GM19035 (cell line): Measurements from ENCODE around the gene VAMP1.

Source experiments
- ATAC-seq: cut with Tn5 transposase; IDR thresholded peaks from one replicate; pipeline ENCODE4 v1.9.1; 2021; ENCODE audit not compliant: unreplicated experiment

The VAMP1 gene

DNA sequence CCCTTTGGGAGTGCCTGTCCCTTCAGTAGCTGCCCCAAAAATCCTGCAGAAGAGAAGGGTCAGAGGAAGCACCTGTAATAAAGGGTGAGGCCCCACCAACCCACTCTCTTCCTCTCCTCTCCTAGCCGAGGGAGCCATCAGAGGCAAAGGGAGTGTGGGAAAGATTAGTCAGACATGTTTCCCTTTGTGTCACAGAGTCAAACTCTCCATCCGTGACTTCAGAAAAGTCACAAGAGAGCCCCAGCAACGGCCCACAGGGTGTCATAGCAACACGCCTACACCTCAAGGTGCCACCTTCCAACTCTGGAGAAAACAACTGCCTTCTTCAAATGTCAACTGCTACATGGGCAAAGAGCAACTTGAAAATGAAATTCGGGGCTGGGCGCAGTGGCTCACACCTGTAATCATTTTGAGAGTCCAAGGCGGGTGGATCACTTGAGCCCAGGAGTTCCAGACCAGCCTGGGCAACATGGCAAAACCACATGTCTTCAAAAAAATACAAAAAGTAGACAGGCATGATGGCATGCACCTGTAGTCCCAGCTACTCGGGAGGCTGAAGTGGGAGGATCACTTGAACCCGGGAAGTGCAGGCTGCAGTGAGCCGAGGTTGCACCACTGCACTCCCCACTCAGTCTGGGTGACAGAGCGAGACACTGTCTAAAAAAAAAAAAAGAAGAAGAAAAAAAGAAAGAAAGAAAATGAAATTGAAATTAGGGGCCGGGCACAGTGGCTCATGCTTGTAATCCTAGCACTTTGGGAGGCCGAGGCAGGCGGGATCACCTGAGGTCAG lies 43.4 kb downstream of the VAMP1 start:
- ATAC-seq = peak; percentile 68

- ATAC-seq = no peak
Measured at GRCh38 chr12:6425590-6426531, 44.6 kb downstream of the VAMP1 start.

GRCh38 chr12:6424866-6425265 lies 45.6 kb downstream of the VAMP1 start:
- ATAC-seq = no peak

DNA sequence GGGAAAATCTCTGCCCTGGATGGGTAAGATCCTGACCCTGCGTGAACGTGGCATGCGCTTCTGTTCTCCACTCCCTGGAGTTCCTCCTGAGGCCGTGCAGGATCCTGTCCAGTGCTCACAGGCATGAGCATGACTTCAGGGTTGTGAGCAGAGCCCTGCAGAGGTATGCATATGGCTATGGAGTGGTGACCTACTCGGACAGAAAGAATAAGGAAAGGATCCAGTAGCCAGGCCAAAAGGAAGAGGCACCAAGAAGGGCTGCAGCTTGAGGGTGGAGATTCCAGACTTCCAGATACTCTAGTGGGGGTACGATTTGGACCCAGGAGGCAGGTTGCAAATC lies 46.5 kb downstream of the VAMP1 start:
- no peak for ATAC-seq

DNA sequence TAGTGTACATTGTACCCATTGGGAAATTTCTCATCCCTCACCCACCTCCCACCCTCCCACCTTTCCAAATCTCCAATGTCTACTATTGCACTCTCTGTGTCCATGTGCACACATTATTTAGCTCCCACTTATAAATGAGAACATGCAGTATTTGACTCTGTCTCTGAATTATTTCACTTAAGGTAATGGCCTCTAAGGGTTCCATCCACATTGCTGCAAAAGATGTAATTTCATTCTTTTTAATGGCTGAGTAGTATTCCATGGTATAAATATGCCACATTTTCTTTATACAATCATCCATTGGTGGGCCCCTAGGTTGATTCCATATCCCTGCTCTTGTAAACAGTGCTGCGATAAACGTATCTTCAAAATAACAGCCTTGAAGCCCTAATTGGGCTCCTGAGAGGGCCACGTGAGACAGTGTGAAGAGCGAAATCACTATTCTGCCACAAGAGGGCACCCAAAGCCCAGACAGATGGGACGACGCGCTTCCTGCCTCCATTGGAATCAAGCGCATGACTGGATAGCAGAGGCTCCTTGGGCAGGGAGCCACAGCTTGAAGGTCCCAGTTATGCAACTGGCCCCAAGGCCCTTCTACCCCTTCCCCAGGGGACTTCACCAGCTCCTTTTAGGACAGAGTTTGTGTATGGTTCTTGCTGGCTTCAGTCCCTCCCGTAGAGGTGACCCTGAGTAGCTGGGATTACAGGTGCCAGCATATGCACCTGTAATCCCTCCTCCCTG lies 47.0 kb downstream of the VAMP1 start:
- ATAC-seq = no peak

GRCh38 chr12:6420364-6420763 lies 50.1 kb downstream of the VAMP1 start:
- no peak for ATAC-seq

- ATAC-seq = no peak
Measured at GRCh38 chr12:6418796-6419195, 51.7 kb downstream of the VAMP1 start.

GRCh38 chr12:6416596-6416995 lies 53.9 kb downstream of the VAMP1 start:
- ATAC-seq = no peak
